ENCODE data around the gene REEP5.

The REEP5 gene

DNA sequence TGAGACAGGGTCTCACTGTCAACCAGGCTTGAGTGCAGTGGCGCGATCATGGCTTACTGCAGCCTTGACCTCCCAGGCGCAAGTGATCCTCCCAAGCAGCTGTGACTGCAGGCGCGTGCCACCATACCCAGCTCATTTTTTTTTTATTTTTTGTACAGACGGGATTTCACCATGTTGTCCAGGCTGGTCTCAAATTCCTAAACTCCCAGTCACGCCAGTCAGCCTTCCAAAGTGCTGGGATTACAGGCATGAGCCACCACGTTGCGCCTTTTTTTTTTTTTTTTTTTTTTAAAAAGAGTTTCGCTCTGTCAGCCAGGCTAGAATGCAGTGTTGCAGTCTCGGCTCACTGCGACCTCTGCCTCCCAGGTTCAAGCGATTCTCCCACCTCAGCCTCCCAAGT is 88.1 kb downstream of the REEP5 start:
- DNase-seq (ENCODE audit: low read depth): no peak

DNA sequence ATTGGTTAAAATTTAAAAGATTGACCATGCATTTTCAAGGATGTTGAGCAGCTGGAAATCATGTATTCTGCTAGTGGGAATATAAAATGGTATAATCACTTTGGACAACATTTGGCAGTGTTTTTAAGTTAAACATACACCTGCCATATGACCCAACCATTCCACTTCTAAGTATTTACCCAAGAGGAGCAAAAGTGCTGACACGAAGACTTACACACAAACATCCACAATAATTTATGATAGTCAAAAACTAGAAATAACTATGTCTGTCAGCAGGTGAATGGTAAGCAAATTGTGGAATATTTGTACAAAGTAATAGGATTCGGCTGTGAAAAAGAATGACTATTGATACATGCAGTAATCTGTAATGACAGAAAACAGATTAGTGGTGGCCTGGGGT is 91.6 kb downstream of the REEP5 start:
- no peak for DNase-seq (ENCODE audit: low read depth)
